GM21737 (cell line): ENCODE results near the gene SCD.
"Not testable (repeated sequence)": the region's sequence is repeated elsewhere in the genome, so short reads cannot be mapped to it uniquely, and the experiment has no call there.

ENCODE experiments used
- ATAC-seq: cut with Tn5 transposase; IDR thresholded peaks from one replicate; pipeline ENCODE4 v1.9.1; 2021; ENCODE audit warnings: mild to moderate bottlenecking, moderate library complexity; ENCODE audit not compliant: unreplicated experiment

SCD gene

GRCh38 chr10:100359529-100360150 lies 12.6 kb downstream of the SCD start:
- no peak for ATAC-seq

DNA sequence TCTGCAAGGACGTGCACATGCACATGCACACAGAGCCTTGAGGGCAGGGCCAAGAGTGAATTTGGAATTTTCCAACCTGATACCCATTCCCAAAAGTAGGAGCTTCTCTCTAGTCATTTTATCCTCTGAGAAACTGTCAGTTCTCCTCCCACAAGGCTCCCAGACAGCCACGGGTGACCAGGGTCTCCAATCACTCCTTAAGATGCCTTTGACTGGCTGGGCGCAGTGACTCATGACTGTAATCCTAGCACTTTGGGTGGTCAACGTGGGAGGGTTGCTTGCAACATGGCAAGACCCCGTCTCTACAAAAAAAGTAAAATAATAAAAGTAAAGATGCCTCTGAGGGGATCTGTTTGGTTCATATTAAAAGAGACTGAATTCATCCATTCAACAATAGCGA lies 13.2 kb downstream of the SCD start:
- ATAC-seq, result no peak

DNA sequence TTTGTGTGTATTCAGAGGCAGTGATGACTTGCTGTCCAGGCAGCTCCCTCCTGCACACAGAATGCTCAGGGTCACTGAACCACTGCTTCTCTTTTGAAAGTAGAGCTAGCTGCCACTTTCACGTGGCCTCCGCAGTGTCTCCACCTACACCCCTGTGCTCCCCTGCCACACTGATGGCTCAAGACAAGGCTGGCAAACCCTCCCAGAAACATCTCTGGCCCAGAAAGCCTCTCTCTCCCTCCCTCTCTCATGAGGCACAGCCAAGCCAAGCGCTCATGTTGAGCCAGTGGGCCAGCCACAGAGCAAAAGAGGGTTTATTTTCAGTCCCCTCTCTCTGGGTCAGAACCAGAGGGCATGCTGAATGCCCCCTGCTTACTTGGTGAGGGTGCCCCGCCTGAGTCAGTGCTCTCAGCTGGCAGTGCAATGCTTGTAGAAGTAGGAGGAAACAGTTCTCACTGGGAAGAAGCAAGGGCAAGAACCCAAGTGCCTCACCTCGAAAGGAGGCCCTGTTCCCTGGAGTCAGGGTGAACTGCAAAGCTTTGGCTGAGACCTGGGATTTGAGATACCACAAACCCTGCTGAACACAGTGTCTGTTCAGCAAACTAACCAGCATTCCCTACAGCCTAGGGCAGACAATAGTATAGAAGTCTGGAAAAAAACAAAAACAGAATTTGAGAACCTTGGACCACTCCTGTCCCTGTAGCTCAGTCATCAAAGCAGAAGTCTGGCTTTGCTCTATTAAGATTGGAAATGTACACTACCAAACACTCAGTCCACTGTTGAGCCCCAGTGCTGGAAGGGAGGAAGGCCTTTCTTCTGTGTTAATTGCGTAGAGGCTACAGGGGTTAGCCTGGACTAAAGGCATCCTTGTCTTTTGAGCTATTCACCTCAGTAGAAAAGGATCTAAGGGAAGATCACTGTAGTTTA lies 15.8 kb downstream of the SCD start:
- ATAC-seq, result no peak

DNA sequence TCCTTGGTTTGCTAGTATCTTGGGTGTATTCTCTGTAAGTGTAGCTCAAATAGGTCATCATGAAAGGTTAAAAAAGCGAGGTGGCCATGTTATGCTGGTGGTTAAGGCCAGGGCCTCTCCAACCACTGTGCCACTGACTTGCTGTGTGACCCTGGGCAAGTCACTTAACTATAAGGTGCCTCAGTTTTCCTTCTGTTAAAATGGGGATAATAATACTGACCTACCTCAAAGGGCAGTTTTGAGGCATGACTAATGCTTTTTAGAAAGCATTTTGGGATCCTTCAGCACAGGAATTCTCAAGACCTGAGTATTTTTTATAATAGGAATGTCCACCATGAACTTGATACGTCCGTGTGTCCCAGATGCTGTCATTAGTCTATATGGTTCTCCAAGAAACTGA lies 17.1 kb downstream of the SCD start:
- ATAC-seq, result no peak

- ATAC-seq, result no peak
Observed at GRCh38 chr10:100364735-100365391, 17.8 kb downstream of the SCD start.

DNA sequence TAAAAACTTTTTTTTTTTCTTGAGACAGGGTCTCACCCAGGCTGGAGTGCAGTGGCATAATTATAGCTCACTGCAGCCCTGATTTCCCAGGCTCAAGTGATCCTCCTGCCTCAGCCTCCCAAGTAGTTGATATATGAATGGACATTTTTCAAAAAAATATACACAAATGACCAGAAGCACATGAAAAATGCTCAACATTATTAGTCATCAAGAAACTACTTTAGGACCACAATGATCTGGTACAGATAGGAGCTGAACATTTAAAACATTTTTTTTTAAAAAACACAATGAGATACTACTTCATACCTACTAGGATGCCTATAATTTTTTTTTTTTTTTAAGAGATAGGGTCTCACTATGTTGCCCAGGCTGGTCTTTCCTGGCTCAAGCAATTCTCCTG lies 21.7 kb downstream of the SCD start:
- ATAC-seq, result no peak

DNA sequence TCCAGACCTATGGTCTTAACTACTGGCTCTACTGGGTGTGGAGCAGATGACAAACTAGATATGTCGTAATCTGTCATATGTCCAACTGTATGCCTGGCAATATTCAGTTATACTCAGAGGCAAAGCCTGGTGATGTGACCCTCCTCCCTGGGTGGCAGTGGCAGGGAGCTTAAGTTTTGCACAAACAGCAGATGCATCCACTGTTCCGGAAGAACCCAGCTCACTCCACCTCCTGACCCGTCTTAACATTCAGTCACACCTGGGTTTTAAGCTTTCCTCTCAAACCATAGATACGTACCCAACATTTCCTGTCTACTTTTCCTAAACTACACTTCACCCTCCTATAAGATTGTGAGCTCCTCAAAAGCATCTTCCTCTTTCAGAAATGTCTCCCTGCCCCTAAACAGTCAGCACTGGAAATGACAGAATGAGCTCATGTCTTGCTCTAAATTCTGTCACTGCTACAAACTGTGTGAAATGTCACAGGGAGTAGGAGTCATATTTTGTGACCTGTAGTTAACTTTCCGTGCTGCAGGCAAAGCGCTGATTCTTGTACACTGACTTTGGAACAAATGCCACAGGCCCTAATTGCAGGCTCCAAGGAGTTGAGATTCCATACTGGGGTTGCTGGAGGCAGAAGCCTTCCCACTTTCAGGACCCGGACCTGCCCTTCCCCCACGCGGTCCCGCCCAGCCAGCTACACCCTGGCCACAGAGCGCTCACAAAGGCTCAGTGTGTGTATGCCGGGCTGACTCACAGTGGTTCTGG lies 23.9 kb downstream of the SCD start:
- no peak for ATAC-seq

DNA sequence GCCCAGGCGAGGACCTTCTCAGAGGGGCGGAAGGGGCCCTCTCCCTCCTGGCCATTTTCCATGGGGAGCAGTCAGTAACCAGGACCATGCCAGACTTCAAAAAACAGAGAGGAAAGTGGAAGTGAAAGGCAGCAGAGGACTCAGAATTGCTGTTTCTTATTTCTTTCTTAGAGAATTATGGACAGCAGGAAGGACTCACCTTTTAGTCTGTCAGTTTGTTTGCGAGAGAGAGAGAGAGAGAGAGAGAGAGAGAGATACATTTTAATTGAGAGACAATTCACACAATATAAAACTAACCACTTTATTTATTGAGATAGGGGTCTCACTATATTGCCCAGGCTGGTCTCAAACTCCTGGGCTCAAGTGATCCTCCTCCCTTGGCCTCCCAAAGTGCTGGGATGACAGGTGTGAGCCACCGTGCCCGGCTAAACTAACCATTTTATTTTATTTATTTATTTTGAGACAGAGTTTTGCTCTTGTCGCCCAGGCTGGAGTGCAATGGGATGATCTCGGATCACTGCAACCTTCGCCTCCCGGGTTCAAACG lies 24.5 kb downstream of the SCD start:
- ATAC-seq, result no peak

DNA sequence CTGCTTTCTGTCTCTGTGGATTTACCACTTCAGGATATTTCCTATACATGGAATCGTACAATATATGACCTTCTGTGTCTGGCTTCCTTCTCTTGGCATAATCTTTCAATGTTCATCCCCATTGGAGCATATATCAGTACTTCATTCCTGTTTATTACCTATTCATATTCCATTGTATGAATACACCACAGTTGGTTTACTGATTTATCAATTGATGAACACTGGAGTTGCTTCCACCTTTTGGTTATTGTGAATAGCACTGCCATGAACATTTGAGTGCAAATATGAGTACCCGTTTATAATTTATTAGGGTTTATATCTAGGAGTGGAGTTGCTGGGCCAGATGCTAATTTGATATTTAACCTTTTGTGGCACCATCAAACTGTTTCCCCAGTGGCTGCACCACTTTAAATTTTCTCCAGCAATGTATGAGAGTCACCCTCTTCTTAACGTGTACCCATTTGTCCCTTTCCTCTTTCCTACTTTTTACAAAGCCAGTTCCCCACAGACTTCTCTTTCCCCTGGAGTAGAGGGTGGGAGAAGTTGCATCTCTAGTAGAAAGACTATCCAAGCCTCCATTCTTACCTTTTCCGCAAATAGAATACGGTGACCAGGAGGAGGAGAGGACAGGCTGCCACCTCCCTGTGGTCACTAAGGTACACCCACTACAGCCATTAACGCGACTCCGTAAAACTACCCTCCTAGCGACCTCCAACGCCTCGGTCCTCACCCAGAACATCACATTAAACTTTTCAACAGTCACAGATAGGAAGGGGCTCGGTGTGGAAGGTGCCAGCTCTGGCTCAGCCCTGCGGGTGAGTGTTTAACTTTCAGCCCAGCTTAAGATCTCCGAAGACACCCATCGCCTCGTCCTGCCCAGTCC lies 25.6 kb downstream of the SCD start:
- no peak for ATAC-seq

DNA sequence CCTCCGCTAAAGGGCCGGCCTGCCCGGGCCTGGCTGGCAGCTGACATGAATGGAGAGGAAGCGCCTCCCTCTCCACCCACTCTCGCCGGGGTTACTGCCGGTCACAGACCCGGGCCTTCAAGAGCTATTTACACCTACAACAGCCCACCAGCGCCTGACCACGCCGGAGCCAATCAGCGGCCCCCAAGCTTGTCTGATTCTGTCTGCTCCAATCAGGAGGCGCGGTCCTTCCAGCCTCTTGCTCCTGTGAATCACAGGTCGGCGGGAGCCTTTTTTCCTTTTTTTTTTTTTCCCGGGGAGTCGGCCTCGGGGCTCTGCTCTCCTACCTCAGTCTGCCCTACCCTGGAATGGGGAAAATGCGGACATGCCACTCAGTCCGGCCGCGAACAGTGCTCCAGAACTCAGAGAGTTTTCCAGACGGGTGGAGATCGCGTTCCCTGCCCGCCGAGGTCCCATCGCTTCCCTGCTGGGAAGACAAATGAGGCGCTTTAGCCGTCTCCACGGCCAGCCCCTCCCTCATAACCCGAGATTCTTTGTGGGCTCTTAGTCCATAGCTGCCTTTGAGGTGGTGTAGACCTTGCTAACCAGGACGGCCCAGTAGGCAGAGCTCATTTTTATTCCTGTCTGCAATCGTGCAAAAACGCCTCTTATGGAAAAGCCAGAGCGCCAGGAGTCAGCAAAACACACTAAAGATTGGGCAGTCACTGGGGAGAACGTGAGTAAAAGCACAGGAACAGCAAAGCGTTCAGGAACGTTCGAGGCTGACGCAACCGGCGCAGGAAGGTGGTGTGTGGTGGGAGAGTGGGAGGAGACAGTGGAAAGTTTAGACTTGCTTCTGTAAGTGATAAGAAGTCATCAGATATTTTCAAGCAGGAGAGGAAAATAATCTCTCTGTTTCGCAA lies 26.5 kb downstream of the SCD start:
- peak; percentile 94 for ATAC-seq

DNA sequence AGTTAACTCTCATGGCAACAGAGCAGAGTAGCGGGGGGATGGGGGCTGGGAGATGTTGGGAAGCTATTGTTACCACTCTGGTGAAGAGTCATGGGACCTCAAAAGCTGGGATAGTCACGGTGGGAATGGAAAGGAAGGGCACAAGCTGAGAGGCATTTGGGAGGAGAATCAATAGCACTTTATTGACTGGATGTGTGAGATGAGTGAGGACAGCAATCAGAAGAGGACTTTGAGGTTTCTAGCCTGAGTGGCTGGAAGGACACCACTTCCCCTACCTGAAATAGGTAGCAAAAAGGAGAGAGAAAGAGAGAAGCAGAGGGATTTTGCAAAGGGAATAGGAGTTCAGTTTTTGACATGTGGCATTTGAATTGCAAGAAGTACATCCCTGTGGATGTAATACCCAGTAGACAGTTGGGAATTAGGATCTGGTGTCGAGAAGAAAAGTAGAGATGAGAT lies 27.2 kb downstream of the SCD start:
- no peak for ATAC-seq

DNA sequence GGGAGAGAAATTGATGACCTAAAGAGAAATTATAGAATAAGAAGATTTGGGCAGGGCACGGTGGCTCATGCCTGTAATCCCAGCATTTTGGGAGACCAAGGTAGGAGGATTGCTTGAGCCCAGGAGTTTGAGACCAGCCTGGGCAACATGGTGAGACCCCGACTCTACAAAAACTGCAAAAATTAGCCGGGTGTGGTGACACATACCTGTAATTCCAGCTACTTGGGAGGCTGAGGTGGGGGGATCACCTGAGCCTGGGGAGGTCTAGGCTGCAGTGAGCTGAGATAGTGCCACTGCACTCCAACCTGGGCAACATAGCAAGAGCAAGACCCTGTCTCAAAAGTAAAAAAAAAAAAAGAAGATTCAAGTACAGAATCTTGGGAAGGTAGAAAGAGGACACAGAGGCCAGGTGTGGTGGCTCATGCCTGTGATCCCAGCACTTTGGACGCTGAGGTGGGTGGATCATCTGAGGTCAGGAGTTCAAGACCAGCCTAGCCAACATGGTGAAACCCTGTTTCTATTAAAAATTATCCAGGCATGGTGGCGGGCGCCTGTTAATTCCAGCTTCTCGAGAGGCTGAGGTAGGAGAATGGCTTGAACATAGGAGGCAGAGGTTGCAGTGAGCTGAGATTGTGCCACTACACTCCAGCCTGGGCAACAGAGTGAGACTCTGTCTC lies 27.8 kb downstream of the SCD start:
- ATAC-seq, result not testable (repeated sequence)

DNA sequence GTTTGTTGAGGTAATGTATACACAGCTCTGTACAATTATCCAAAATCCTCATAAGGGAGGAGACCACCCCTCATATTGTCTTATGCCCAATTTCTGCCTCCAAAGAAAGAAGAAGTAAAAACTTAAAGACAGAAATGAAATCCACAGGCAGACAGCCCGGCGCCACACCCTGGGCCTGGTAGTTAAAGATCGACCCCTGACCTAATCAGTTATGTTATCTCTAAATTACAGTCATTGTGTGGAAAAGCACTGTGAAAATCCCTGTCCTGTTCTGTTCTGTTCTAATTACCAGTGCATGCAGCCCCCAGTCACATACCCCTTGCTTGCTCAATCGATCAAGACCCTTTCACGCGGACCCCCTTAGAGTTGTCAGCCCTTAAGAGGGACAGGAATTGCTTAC lies 29.6 kb downstream of the SCD start:
- ATAC-seq, result not testable (repeated sequence)

- no peak for ATAC-seq
Observed at GRCh38 chr10:100377830-100378229, 30.8 kb downstream of the SCD start.

- ATAC-seq, result no peak
Observed at GRCh38 chr10:100380400-100380799, 33.4 kb downstream of the SCD start.

DNA sequence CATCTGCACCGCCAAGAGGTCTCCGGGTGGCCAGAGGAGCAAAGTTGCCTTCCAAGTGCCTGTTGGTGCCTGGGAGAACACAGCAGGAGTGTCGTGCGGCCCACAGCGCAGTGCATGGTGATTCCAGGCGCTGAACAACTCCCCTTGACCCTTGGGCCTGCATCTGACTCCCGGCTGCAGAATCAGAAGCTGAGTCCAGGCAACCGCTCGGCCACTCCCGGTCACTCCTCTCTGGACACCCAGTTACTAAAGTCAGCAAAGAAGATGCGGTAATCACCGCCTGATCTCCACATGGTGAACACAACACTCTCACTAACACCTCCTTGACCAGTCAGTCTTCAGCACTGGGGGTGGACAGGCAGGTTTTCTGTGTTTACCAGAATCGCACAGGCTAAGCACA lies 35.5 kb downstream of the SCD start:
- ATAC-seq, result no peak

- no peak for ATAC-seq
Observed at GRCh38 chr10:100383251-100383650, 36.2 kb downstream of the SCD start.
